Hematopoietic multipotent progenitor cell treated with erythropoietin and hydrocortisone succinate and interleukin-3 and kit ligand, for 8 days (in vitro differentiated cells): ENCODE results near the gene KRT33A.
"Not testable (repeated sequence)": the region's sequence is repeated elsewhere in the genome, so short reads cannot be mapped to it uniquely, and the experiment has no call there.

Experiments used
- DNase-seq: peaks from one replicate; pipeline ENCODE4 v3.0.0-alpha.2; 2015

Gene KRT33A

DNA sequence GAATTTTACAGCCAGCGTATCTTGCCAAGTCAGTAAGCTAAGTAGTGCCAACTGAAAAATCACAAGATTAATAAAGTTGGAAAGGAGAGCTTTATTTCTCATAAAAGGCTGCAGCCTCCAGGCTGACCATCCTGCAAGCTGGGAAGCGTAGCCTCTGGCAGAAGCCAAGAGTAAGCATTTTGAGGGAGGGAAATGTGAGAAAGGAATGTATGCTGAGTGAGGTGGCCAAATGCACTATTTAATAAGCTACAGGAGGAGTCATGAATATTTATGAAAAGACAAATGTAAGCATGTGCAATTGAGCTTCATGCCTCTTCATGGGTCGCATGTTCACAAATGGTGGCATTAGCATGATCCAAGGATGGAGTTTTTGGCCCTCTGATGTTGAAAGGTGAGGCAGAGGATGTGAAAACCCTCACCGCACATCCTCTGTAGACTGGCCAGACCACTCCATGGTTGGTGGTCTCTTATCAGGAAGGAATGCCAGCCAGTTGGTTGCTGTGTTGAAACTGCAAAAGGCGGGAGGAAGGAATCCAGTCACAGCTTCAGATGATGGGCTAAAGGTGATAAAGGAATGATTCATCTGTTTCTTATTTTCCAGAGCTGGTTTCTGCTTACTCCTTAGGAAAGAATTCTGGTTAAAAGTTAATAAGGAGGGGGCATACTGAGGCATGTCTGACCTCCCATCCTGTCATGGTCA, 9.8 kb upstream of the KRT33A start:
- no peak for DNase-seq

DNA sequence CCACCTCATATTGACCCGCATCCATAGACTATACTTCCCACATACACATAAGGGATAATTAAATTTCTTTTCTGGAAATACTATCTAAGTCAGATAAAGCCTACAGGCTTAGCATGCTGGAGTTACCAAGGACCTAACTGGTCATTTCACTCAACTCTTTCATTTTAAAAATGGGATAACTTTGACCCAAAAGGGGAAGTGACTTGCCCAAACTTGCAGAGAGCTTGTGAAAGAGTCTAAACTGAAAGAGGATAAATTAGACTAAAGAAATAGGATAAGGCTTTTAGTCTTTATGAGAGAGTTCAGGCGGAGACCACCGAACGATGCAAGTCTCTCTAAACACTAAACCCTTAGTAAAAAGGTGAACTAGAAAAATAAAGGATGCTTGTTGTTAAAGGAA, 3.9 kb upstream of the KRT33A start:
- no peak for DNase-seq

- DNase-seq: no peak
Measured at GRCh38 chr17:41352597-41353366, 2.2 kb upstream of the KRT33A start.

- DNase-seq: no peak
Measured at GRCh38 chr17:41351177-41351576, 549 bp upstream of the KRT33A start.

GRCh38 chr17:41347869-41348760, 2.5 kb downstream of the KRT33A start:
- DNase-seq: no peak

- DNase-seq: not testable (repeated sequence)
Measured at GRCh38 chr17:41346421-41346820, 4.2 kb downstream of the KRT33A start.

- DNase-seq: no peak
Measured at GRCh38 chr17:41345992-41346391, 4.6 kb downstream of the KRT33A start.

- no peak for DNase-seq
Measured at GRCh38 chr17:41343029-41343428, 7.6 kb downstream of the KRT33A start.

GRCh38 chr17:41340934-41341861, 9.4 kb downstream of the KRT33A start:
- no peak for DNase-seq

GRCh38 chr17:41340494-41340893, 10.1 kb downstream of the KRT33A start:
- no peak for DNase-seq

DNA sequence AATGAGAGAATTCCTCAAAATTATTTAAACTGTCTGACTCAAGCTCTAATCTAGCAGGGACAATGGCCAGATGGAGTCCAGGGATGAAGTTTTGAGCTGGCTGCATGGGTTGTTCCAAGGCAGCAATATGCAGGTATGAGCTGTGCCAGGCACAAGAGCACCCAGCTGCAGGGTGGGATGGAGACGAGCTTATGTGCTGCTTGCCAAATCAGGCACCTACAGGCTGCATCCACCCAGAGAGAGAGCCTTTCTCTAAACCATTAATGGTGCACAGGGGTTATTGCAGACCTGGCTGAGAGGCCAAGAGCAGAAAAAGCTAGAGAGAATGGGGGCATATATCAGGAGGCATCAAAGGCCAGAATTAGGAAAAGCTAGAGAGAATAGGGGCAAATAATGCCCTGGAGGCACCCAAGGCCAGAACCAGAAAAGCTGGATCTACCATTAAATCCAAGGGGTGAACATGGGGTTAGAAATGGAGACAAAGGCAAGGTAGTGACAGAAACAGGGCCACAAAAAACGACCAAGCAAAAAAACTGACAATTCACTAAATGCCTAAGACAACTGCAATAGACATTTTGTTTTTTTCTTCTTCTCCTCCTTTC, 11.0 kb downstream of the KRT33A start:
- no peak for DNase-seq

- DNase-seq: no peak
Measured at GRCh38 chr17:41338961-41339485, 11.6 kb downstream of the KRT33A start.

DNA sequence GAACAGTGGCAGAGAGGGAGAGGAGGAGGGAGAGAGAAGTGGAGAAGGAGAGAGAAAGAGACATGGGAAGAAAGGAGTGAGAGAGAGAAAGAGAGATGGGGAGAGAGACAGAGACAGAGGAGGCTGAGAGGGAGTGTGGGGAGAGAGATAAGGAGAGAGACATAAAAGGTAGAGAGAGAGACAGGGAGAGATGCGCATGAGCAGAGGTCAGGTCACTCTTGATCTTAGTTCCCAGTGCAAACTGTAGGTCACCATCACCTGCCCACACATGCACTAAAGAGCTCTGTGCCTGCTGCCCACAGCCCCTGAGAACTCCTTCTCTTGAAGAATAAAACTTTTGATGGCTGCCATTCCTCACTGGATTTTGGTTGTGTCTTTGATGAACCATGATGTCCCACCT, 14.9 kb downstream of the KRT33A start:
- DNase-seq: no peak

- no peak for DNase-seq
Measured at GRCh38 chr17:41334385-41335305, 16.0 kb downstream of the KRT33A start.

DNA sequence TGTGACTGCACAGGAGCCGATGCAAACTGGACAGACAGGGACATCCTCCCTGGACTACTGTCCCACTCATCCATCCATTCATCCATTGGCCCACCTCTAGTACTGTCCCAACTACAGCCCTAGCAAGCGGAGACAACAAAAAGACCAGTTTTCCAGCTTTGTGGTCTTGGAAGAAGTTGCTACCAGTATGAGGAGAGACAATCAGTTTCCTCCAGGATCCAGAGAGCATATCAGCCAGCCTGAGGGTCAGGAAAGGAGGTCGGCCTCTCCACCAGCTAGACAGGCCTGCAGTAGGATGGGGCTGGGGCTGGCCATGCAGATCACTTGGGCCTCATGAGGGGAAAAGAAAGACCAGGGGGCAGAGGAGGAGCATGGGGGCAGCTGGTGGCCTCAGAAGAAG, 16.8 kb downstream of the KRT33A start:
- no peak for DNase-seq

GRCh38 chr17:41333098-41333497, 17.5 kb downstream of the KRT33A start:
- no peak for DNase-seq

- no peak for DNase-seq
Measured at GRCh38 chr17:41332239-41332638, 18.4 kb downstream of the KRT33A start.

GRCh38 chr17:41331606-41332005, 19.0 kb downstream of the KRT33A start:
- no peak for DNase-seq

GRCh38 chr17:41329279-41329948, 21.2 kb downstream of the KRT33A start:
- DNase-seq: peak; percentile 43

- DNase-seq: no peak
Measured at GRCh38 chr17:41328207-41328606, 22.4 kb downstream of the KRT33A start.
